Subcutaneous adipose tissue (tissue), 4 donors: ENCODE results near the gene SCGB1C1. TPM values are rescaled to one million over a fixed set of nuclear protein-coding genes. Genes with fewer than 3 reads are reported as not detected.

Source experiments
- total RNA-seq, 4 donors: library from RNA; depleted of rRNA; stranded (reverse); fragments of >200 nt; gene quantifications; one replicate each; pipeline ENCODE4 v1.1.0, GENCODE V29; 2016
- TF ChIP-seq, protein P1 (sequence below): fragments of 450-650 bp; IDR thresholded peaks from one replicate; pipeline ENCODE4 v1.5.1; 2016; ENCODE audit warnings: low read depth, mild to moderate bottlenecking, control low read depth, antibody characterized with exemption, moderate library complexity

Gene SCGB1C1
- total RNA-seq, 4 donors from 2014 or later, result not detected

DNA sequence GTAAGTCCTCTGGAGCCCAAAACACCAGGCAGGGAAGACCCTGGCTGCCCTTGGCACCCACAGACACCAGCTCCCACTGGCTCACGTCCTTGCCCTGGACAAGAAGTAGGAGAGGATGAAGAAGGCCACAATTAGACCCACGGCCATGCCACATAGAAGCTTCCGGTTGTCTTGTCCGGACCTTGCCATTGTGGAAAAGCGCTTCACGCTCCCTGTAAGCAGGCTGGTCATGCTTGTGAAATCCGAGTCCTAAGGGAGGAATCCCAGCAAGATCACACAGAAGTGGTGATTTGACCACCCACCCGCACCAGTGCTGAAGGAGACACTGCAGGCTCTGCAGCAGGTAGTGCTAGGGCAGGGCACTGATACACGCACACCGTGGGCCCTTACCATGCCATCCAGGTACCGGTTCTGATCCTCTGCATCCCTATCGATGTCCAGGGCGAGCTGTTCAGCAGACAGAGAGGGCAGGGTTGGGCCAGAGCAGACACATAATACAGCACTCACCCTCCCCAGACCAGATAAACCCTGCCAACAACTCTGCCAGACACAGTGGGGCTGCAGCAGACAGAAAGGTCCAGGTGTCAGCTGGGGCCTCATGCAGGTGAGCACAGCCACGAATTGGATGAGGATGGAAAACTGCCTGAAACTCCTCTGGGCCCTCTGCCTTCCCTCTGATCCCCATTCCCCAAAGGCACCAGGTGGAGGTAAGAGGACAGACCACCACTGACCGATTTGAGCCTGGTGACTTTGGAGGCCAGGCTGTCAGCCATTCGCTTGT is 12.5 kb downstream of the SCGB1C1 start:
- TF ChIP-seq, protein P1, sequence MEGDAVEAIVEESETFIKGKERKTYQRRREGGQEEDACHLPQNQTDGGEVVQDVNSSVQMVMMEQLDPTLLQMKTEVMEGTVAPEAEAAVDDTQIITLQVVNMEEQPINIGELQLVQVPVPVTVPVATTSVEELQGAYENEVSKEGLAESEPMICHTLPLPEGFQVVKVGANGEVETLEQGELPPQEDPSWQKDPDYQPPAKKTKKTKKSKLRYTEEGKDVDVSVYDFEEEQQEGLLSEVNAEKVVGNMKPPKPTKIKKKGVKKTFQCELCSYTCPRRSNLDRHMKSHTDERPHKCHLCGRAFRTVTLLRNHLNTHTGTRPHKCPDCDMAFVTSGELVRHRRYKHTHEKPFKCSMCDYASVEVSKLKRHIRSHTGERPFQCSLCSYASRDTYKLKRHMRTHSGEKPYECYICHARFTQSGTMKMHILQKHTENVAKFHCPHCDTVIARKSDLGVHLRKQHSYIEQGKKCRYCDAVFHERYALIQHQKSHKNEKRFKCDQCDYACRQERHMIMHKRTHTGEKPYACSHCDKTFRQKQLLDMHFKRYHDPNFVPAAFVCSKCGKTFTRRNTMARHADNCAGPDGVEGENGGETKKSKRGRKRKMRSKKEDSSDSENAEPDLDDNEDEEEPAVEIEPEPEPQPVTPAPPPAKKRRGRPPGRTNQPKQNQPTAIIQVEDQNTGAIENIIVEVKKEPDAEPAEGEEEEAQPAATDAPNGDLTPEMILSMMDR, result no peak

DNA sequence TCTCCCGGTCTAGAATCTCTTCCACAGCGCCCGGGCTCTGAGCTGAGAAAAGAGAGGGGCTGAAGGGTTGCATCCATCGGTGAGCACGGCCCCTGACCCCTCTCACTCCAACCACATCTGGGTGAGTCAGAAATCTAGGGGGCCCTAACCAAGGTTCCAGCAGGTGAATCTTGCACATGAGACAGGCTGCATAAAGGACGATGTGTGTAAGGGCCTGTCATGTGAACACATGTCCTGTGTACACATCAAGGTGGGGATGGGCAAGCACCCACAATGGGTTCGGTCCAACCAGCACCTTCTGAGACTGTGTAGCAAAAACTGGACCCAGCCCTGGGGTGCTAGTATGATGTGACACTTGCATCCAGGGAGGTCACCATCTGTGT is 13.1 kb downstream of the SCGB1C1 start:
- TF ChIP-seq, protein P1, result no peak

DNA sequence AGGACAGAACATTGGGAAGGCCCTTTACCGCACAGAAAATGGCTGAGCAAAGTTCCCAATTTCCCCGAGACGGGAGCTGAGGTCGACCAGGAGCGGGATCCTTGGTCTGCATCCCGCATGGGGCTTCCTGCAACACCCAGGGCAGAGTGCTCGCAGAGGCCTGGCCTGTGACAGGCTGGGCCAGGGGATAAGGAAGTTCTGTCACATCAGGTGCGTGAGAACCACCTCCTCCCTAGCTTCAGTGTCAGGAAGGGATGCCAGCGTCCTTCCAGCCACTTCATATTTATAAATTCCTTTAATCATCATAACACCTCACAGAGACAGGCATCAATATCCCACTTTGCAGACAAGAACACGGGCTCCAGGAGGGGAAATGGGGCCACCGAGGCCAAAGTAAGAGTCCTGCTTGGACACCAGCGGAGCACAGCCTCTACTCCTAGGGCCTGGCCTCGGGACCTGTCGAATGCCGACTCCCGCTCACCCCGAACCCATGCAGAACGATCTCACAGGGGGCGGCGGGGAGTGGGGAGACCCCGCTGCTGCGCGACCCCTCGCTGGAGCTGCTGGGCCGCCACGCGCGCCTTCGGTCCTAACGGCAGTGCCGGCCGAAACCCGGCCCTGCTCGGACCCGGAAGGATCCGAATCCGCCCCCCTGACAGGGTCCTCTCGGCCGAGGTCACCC is 13.8 kb downstream of the SCGB1C1 start:
- TF ChIP-seq, protein P1, result no peak

DNA sequence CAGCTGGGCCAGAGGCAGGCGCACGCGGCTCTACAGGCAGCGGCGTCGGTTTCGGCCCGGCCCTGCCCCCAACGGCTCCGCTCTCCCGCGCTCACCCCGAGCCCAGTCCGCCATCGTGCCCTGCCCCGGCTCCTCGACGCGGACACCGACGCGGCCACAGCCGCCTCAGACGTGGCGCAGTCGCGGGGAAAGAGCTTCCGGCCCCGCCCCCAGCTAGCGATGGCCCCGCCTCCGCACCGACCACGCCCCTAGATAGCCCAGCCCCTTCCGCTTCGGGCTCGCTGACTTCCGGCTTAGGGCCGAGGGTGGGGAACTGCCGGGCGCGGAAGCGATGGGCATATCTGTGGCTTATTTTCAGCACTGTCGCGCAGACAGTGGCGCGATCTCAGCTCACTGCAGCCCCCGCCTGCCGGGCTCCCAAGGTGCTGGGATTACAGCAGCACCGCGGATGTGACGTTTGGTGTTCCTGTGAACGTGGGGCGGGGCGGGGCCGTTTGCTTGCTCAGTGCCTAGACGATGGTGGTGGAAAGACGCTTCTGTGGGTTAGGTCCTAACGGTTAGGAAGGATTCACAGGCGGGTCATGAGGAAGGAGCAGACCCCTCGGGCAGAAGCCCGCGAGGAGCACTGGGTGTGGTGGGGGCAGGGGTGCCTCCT is 14.5 kb downstream of the SCGB1C1 start, which contains the start of the genes BET1L and RIC8A:
Gene BET1L, minus strand, starts transcription at position 192 of the 655 bp plus-strand sequence. Its CDS starts 78 bp downstream, at position 114.
Gene RIC8A, plus strand, starts transcription at position 501 of the 655 bp plus-strand sequence. CDS start 1,147 bp downstream, outside the sequence.
- TF ChIP-seq, protein P1, result no peak

DNA sequence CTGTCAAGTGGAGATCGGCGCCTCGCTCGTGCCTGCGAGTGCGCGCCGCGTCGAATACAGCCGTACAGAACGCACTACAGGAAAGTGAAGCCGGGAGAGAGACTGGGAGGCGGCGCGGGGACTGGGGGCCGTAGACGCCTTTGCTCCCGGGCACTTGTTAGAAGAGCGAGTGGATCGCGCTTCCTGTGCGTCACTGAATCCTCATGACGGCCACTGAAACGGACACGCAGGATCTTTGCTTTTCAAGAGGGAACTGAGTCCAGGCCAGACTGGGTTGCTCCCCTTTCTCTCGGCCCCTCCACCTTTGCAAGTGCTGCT is 14.9 kb downstream of the SCGB1C1 start:
- TF ChIP-seq, protein P1, result no peak

DNA sequence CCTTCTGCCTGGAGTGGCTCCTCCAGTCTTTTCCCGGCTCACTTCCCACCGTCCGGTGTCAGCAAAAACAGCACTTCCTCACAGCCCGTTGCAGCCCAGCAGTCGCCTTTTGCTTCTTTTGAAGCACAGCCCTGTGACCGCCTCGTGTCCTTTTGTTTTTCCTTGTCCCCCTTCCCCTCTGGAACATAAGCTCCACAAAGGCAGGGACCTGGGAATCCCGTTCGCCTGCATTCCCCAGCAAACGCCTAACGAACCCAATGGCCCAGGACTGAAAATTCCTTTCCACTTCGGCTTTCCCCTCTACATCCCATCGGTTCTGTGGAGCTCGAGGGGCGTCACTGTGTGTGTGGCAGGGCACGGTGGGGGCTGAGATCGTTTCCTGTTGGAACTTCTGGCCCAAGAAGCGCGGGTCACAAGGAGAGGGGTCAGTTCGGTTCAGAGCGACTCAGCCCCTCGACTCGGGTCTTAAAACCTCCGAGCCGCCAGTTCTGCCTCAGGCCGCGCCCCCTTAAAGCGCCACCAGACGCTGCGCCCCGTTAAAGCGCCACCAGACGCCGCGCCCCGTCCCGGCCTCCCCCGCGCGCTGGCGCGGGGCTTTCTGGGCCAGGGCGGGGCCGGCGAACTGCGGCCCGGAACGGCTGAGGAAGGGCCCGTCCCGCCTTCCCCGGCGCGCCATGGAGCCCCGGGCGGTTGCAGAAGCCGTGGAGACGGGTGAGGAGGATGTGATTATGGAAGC is 15.5 kb downstream of the SCGB1C1 start:
- TF ChIP-seq, protein P1, result no peak
